Left renal cortex interstitium (tissue), 4 donors: ENCODE results near the gene ACO2. TPM values are rescaled to one million over a fixed set of nuclear protein-coding genes. Genes with fewer than 3 reads are reported as not detected.

Experiments
- DNase-seq, 4 donors: peaks; one replicate each; pipeline ENCODE4 v3.0.0-alpha.2; 2013; ENCODE audit warnings: low read depth in 4 of 4, low spot score in 2 of 4, missing footprints in 1 of 4
- polyA plus RNA-seq, 4 donors: library from polyadenylated mRNA; unstranded; fragments of 120-200 nt; gene quantifications; one replicate each; pipeline ENCODE4 v1.2.1, GENCODE V29; 2013; ENCODE audit not compliant: insufficient read length in 4 of 4

ACO2 gene
- polyA plus RNA-seq, 4 donors = 127 to 158 (median 136) TPM

DNA sequence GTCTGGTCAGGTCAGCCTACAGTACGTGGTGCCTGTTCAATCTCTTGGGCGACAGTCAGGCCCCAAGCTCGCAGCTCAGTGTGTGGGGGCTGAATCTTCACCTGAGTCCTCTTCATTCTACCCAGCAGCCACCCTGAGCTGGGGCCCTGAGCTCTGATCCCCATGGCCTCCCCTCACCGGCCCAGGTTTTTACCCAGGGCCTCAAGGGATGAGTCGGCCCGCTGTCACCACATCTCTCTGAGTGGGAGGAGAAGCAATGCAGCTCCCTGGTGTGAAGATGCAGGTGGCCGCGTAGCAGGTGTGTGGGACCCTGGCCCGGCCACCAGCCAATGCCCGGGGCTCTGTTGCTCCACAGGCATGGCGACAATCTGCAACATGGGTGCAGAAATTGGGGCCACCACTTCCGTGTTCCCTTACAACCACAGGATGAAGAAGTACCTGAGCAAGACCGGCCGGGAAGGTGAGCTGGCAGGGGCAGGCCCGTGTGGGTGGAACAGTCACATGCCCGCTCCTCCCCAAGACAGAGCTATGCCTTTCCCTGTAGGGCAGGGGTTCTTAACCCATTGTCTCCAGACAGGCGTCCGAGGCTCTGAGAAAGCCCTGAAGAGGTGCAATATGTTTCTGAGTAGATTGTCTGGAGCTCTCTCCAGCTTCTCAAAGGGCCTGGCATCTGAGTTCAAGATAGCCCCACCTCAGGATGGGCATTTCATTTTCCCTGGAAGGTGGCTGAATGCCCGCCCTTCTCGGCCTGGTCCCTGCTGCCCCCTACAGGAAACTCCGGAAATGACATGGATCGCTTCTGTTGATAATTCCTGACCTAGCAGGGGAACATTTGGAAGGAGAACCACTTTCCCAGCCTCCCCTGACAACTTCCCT lies 48.5 kb downstream of the ACO2 start:
- DNase-seq = peak in 2 of 4 donors; percentile 29 to 33

DNA sequence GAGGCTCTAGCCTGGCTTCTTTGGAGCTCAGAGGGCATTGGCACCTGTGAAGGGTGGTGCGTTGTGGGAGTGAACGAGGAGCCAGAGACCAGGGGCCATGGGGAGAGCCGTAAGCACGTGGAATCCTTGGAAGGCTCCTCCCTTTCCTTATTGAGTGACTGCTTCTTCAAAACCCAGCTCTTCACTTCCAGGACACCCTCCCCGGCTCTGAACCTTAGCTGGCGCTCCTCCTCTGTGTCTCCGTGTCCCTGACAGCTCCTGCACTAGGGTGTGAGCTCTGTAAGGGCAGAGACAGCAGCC lies 49.1 kb downstream of the ACO2 start:
- DNase-seq = no peak

DNA sequence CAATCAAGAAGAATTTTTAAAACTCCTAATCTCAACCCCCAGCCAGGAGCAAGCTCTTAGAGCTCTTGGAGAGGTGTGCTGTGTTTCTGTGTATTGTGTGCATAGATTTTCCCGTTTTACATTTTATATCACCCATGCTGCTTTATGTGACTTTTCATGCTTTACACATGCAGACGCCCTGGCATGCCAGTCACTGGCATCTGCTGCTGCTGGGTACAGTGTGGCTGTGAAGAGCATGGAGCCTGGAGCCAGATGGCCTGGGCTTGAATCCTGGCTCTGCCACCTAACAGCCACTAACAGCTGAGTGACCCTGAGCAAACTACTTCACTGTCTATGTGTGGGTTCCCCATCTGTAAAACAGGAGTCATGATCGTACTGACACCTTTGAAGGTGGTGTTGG lies 52.2 kb downstream of the ACO2 start:
- DNase-seq = no peak

DNA sequence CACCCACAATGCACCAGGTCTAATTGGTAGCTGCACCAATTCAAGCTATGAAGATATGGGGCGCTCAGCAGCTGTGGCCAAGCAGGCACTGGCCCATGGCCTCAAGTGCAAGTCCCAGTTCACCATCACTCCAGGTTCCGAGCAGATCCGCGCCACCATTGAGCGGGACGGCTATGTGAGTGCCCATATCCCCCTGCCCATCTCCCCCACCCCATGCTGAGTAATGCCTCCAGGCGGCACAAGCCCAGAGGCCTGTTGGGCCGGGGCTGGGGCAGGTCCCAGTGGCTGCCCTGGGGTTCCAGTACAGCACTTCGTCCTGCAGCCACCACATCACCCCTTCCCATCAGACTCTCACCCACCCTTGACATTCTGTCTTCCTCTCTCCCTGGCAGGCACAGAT lies 53.9 kb downstream of the ACO2 start:
- DNase-seq = no peak

DNA sequence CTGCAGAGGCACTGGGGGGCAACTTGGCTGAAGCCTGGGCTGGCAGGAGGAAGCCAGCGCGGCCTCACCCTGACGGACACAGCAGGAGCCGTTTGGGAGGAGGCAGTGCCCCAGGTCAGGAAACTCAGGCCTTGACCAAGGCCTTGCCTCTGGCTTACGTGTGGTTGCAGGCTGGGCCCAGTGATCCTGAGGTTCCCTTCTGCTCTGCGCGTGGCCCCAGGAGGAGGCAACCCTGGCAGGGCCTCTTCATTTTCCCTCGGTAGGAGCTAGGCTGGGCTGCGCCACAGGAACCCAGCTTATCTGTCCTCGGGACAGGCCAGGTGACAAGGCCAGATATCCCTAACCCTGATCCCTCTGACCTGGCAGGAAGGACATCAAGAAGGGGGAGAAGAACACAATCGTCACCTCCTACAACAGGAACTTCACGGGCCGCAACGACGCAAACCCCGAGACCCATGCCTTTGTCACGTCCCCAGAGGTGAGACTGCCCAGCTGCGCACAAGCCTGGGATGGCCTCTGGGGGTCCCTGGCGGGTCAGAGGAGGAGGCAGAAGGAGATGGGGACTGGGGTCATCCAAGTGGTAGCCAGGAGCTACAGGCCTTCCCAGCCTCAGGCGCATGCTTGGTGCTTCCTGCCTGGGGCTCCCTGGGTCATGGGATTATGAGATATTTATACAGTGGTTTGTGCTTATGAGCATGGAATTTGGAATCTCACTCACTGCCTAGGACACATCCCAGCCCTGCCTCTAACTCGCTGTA lies 54.7 kb downstream of the ACO2 start:
- no peak for DNase-seq

DNA sequence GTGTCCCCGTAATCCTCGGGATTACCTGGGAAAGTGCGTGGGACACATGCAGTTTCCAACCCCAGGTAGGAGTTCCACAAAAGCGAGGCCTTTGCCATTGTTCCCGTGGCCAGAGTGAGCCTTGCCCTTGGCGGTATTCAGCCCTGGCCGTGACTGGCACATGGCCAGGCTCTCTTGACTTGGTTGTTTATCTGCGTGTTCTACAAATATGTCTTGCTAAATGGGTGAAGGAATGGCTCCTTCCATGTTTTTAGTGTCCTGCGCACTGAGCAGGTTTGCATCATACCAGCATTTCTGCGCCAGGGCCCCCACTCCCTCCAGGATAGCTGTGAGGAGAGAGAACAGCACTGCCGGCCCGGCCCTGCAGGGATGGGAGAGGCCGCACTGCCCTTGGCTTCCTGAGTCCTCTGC lies 55.3 kb downstream of the ACO2 start:
- no peak for DNase-seq

DNA sequence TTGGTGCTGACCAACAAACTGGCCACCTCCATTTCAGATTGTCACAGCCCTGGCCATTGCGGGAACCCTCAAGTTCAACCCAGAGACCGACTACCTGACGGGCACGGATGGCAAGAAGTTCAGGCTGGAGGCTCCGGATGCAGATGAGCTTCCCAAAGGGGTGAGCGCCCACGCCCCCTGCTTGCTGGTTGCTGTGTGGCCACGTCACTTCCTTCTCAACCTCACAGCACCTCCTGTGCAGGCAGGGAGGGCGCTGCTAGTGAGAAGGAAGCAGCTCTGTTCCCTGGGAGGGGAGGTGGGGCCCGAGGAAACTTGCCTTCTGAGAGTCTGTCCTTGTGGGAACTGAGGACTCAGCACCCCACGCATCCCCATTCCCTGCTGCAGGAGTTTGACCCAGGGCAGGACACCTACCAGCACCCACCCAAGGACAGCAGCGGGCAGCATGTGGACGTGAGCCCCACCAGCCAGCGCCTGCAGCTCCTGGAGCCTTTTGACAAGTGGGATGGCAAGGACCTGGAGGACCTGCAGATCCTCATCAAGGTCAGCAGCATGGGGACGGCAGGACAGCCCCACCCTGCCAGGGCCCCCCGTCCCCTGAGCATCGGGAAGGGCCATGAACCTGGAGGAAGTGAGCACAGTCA lies 56.0 kb downstream of the ACO2 start:
- DNase-seq = no peak

DNA sequence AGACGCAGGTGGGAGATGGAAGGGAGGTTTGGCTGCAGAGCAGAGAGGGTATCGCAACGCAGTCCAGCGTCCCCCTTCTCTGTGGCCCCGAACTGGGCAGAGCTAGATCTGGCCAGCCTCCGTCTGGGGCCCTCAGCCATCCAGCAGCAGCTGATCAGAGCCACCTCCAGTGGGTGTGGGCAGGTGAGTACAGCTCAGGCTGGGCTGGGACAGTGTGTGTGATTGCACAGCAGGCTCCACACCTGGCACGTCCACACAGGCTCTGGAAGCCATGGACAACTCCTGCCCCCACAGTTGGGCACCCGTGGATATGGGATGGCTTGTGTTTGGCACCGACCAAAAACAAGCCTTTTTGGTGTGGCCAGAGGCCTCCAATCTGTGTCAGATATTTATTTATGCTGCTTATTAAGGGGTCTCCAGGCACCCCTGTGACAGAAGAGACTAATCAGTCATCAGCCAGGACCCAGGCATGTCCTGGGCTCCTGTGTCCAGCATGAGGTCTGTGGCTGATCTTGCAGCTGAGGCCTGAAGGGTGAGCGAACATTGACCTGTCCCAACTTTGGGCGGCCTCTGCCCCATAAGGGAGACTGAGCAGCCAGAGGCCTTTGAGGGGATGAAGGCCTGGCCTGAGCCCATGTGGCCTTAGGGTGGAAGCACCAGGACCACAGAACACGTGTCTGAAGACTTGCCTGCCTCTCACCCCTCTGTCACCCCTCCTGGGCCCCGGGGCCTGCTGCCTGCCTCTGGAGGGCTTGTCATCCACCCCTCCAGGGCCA lies 56.7 kb downstream of the ACO2 start:
- no peak for DNase-seq

DNA sequence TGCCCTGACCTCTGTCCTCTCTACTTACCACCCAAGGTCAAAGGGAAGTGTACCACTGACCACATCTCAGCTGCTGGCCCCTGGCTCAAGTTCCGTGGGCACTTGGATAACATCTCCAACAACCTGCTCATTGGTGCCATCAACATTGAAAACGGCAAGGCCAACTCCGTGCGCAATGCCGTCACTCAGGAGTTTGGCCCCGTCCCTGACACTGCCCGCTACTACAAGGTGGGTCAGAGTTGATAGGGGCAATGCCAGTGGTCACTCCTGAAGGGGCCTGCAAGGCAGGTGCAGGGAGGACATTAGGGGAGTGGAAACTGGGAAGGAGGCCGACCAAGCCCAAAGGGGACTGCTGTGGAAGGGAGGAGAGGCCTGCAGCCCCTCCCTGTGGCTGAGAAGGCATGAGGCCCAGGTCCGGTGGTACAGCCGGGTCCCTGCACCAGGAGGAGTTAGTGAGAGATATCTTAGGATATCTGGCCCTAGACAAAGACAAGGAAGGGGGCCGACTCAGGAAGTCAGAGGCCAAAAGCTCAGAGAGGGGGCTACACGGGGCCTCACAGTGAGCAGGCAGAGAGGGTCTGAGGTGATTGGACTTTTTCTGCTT lies 57.4 kb downstream of the ACO2 start:
- no peak for DNase-seq

DNA sequence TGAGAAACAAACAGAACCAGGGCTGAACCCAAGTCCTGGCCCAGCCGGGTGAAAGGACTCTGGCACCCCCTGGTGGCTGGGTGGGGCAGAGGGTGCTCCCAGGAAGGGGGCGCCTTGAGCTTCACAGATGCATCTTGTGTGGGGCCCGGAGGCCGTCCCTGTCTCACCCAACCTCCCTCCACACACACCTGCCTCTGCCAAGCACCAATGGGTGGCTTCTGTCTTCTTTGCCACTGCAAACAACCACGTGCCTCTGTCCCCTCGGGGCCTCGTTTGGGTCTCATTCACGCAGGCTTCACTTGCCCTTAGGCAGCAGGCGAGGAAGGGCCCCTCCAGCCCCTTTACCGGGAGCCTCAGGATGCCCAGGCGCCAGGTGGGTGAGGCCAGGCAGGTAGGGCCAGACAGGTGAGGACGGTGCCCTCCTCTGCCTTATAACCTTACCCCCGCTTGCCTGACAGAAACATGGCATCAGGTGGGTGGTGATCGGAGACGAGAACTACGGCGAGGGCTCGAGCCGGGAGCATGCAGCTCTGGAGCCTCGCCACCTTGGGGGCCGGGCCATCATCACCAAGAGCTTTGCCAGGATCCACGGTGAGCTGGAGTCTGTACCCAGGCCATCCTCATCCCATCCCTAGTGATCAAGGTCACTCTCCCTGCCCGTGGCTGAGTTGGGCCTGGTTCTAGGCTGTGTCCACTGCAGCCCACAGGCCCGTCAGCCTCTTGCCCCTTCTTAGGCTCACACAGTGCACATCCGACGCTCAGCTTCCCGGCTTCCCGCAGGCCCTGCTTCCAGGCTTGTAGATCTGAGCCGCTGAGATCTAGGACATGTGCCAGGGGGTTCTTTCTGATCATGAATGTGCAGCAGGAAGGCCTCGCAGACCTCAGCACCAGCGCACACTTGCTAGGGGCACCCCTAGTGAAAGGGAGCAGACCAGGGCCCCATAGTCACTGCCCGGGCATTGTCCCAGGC lies 58.2 kb downstream of the ACO2 start:
- DNase-seq = no peak

DNA sequence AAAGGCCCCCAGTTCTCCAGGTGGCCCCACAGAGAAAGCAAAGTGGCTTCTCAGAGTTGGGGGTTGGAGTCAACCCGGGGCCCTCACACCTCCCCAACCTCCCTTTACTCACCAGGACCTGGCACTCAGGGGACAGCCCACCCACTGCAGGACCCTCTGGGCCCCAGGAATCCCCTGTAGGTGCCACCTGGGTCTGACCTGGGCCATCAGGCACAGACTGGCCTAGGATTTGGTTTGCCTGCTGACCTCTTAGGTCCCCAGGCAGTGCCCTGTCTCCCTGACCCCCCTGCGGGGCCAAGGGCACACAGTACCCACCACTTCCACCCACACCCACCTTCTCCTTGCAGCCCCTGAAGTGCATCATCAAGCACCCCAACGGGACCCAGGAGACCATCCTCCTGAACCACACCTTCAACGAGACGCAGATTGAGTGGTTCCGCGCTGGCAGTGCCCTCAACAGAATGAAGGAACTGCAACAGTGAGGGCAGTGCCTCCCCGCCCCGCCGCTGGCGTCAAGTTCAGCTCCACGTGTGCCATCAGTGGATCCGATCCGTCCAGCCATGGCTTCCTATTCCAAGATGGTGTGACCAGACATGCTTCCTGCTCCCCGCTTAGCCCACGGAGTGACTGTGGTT lies 59.3 kb downstream of the ACO2 start:
- DNase-seq = no peak

DNA sequence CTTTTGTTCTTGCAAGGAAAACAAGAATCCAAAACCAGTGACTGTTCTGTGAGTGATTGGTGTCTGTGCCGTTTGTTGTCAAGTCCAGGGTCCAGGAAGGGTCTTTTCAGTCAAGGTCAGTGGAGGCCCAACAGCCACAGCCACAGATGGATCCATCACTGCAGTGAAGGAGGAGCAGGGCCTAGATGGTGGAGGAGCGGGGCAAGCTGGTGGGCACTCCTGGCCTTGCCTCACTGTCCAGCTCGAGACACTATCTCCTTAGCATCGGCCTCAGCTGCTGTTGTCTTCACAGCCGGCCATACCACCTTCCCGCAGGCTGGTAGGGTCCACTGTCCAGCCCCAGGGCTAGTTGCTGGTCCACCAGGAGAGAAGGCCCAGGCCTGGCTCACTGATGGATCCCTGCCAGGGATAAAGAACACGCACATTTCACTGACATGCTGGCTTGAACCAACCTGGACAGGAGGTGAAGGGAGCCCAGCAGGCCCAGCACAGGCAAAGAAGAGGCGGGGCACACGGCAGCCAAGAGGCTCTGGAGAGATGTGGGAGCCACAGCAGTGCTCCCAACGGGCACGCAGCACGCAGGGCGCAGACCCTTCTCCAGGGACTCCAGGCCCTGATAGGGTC lies 60.1 kb downstream of the ACO2 start:
- no peak for DNase-seq

DNA sequence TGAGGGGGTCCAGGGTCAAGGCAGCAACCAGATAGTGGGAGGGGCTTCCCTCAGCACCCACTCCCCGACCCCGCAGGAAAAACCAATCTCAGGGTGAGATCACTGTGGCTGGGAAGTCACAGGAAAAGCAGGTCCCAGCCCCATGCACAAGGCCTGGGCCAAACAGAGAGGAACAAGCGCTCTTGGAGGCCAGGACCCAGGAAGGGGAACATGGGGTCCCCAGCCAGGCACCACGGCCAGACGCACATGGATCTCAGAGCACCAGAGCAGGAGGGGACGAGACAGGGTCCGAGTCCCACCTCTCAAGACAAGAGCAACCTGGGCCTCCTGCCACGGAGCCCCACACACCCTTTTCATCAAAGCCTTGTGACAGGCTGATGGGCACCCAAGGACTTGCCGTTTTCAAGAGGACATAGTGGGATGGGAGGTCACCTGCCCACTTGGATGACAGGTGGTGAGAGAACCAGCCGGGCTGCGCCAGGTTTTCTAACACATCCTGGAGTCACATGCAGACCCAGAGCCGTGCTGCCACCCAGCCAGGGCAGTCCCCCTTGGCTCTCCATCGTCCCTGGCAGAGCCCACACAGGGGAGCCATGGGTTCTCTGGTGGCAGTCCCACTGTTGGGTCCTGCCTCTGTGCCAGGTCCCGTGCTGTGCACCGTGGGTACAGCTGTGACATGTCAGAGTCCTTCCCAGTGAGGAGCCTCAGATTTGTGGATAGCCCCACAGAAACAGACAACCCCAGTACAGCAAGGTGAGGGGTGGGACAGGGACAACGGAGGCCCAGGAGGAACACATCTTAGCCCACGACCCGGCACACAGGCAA lies 62.2 kb downstream of the ACO2 start:
- DNase-seq = no peak

DNA sequence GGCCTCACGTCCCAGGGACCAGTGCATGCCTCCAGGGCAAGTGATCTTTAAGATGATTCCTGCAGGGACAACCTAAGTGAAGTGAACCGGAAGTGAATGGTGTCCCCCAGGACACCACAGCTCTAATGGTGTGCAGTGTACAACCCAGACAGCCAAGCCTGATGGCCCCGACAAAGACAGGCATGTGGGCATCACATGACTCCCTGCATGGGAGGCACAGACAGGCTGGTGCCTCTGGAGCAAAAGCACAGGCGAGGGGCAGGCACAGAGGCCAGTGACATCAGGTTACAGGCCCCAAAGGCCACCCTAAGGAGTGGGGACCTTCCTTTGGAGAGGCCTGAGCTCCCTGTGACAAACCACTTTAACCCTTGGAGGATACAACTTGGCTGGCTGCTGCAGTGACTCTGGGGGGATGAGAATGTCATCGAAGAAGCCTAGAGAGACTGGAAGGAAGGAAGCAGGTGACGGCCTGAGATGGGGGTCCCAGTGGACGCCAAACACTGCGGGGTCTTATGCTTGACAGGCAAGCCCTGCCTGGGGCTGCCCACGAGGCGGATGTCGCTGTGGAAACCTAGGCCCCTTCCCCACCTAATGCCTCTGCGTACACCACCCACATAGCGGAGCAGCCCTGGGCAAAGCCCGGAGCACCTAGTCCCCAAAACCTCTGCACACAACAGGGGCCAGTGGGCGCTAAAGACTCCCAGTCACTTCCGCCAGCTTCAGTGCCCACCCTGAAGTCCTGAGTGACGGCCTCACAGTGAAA lies 63.0 kb downstream of the ACO2 start:
- DNase-seq = no peak

DNA sequence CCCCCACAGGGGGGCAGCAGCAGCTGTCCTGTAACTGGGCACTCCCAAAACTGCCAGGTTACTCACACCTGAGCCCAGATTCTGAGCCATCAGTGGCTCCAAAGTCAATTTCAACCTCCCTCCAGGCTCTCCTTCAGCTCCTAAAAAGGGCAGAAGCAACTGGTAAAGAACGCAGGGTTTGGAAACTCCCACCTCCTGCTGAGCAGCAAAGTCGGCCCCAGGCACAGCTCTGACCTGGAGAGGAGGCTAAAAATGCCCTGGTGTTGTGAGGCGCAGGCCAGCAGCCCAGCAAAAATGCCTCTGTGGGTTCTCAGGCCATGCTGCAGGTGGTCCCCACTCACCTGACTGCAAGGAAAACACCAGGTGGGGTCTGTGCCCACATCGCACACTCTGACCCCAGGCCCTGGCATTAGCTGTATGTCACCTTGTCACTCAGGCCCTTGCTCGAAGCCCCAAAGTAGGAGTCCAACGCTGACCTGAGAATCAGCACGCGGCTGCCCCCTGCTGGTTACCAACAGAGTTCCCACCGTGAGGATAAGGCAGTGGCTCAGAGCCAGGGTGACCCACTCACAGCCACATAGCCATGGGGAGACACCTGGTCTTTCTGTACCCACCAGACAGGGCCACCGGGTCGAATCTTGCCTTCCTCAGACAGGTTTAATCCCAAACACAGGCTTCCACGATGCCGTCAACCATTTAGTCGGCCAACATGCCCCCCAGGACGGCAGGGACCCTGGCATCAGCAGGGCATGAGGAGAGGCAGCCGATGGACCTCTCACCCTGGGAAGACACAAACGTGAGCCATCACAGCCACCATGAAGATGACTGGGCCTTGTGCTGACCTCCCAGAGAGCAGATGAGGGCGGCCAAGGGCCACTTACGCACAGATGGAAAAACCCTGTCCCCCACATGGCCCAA lies 64.2 kb downstream of the ACO2 start:
- no peak for DNase-seq

DNA sequence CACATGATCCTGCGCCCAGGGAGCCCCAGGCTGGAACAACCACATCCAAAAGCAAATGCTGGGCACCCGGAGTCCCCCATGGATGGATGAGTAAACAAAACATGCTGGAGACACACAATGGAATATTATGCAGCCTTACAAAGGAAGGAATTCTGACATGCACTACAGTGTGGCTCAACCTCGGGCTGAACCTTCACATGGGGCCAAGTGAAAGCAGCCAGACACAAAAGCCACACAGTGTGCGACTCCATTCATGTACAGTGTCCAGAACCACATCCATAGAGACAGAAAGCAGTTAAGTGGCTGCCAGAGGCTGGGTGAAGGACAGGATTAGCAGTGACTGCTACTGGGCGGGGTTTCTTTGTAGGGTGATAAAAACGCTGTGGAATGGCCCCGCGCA lies 65.3 kb downstream of the ACO2 start:
- no peak for DNase-seq
